Amniotic stem cell (primary cell): ENCODE results near the gene MYT1.

Experiments
- DNase-seq: peaks from one replicate; lab custom pipeline; 2025; lab: John Stamatoyannopoulos, UW

MYT1 gene

GRCh38 chr20:64217539-64218221, 53.4 kb downstream of the MYT1 start:
- DNase-seq = no peak

DNA sequence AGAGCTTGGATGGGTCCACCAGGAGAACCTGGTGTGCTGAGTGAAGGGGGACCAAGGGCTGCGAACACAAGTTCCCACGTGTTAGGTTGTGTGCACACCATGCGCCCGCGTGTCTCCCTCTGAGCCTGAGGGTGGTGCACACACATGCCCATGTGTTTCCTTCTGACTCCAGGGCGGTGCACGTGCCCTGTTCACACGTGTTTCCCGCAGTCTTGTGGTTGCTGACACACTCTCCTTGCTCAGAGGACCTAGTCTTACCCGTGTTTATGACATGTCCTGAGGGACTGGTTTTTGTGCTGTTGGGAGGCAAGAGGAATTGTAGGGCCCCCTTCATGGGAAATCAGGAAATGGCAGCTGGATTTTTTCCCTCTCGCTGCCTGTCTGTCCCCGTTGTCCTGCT, 55.0 kb downstream of the MYT1 start:
- no peak for DNase-seq

GRCh38 chr20:64219730-64220129, 55.5 kb downstream of the MYT1 start:
- no peak for DNase-seq

GRCh38 chr20:64220420-64220819, 56.2 kb downstream of the MYT1 start:
- DNase-seq = no peak

DNA sequence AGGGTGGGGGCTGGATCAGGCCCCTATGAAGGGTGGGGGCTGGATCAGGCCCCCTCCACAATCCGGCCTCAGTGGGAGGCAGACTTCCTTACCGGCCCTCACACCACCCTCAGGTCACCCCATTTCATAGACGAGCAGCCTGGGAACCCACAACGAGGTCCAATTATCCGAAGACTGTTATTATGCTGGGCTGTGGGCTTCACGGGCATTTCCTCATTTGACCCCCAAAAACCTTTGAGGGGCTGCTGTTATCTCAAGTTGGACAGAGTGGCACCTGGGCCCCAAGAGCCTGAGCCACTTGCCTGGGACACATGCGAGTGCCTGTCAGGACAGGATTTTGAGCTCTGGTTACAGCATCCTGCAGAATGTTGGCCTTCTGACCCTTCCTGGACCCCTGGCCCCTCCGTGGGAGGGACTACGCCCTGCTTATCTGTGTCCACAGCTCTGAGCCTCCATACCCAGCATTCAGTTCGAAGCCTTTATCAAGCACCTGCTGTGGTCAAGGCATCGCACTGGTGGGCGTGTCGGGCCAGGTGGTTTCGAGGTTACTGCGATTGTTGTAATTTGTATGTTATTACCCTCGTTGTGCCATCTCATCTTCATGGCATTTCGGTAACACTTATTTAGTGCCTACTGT, 56.8 kb downstream of the MYT1 start:
- DNase-seq = no peak

GRCh38 chr20:64222291-64222735, 58.1 kb downstream of the MYT1 start:
- DNase-seq = no peak

- DNase-seq = no peak
Observed at GRCh38 chr20:64222851-64223525, 58.7 kb downstream of the MYT1 start.

DNA sequence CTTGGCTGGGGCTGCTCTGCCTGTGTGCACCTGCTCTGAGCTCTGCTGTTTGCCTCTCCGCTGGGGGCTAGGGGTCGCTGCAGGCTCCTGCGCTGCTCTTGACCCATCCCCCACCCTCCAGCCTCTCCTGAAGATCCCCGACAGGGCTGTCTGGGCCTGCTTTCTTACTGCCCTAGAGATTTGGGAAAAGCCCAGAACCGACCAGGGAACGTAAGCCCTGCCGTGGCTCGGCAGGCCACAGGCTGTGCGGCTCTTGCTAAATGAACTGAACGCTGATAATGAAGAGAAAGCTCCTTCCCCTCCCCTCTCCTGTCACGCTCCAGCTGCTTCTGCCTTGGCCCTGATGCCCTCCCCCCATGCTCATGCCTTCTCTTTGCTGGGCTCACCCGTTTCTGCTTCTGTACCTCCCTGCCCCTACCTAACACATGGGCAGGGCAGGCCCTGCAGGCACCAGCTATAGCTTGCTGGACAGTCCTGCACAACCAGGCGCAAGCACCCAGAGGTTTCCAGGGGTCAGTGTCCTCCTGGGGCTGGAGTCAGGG, 59.3 kb downstream of the MYT1 start:
- no peak for DNase-seq

- peak; percentile 74 for DNase-seq
Observed at GRCh38 chr20:64224351-64225170, 60.3 kb downstream of the MYT1 start.

- no peak for DNase-seq
Observed at GRCh38 chr20:64225171-64225595, 60.9 kb downstream of the MYT1 start.

- DNase-seq = no peak
Observed at GRCh38 chr20:64225828-64226598, 61.8 kb downstream of the MYT1 start.

DNA sequence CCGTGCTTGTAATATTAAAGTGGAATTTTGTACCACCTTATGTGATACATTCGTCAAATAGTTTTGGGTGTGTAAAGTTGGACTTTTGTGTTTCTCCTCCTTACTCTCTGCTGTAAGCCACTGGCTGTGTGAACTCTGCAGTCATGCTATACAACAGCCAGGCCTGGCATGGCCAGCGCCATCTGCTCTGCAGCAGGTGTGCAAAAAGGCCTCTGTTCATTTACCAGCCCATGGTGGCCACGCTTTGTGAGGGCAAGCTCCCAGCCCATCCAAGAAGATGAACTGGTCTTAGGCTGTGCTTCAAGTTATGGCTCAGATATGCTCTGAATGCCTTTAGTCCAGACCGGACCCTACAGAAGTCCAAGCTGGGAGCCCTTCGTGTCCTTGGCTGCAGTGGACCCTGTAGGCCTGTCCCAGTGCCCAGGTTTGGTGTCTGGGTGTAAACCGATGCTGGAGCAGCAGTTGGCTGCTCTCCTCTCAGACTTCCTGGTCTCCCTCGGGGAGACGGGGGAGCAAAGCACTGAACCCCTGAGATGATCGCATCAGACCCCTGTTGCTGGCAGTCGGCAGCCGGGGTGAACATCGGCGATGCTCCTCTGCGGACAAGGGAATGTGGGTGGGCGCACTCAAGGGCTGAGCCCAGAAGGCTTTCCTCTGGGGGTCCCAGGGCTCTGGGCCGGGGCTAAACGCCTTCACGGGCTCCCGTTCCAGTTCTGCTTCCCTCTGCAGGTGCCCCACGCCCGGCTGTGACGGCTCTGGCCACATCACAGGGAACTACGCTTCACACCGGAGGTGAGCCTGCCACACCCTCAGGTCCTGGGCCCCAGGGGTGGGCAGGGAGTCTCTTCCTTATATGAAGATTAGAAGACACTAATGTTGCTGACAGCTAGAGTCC, 62.7 kb downstream of the MYT1 start:
- DNase-seq = no peak

- DNase-seq = no peak
Observed at GRCh38 chr20:64228086-64228653, 63.9 kb downstream of the MYT1 start.

- no peak for DNase-seq
Observed at GRCh38 chr20:64228751-64229506, 64.7 kb downstream of the MYT1 start.

GRCh38 chr20:64229507-64230061, 65.3 kb downstream of the MYT1 start:
- no peak for DNase-seq

GRCh38 chr20:64230461-64231145, 66.4 kb downstream of the MYT1 start:
- DNase-seq = no peak

- DNase-seq = no peak
Observed at GRCh38 chr20:64231621-64232550, 67.6 kb downstream of the MYT1 start.
